SK-N-MC (cell line): ENCODE measurements around the gene NPTXR.

ENCODE experiments used
- EZH2 ChIP-seq: fragments of 200-600 bp; sonication (generic); IDR thresholded peaks from one replicate; pipeline ENCODE4 v1.6.1; 2017; ENCODE audit warnings: antibody characterized with exemption
- POLR2AphosphoS5 ChIP-seq: IDR thresholded peaks from 2 replicates; pipeline ENCODE4 v1.6.1; 2012; ENCODE audit warnings: mild to moderate bottlenecking, low read depth, low read length, borderline replicate concordance

DNA sequence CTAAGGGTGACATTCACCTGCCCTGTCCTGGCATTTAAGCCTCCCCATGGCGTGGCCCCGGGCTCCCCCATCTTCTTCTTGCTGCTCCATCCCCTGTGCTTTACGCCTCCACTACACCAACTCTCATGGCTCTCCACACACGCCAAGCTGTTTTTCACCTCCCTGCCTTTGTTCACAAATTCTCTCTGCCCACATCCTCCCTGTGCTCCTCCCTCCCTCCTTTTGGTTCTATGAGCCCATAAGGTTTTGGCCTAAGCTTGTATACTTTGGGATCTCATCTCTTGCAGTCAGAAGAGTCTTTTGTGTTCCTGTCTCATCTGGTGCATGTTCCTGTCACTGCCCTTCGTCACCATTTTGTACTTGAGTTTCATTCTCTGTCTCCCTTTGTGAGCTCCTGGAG is 45.3 kb downstream of the NPTXR start:
- TF ChIP-seq EZH2 (no peak), POLR2AphosphoS5 (no peak)
